SH-SY5Y (cell line): Measurements from ENCODE around the gene DMD.

ENCODE experiments used
- GATA2 ChIP-seq: IDR thresholded peaks from 2 replicates; pipeline ENCODE4 v1.6.1; 2011; ENCODE audit warnings: mild to moderate bottlenecking, low read depth, low read length
- GATA3 ChIP-seq: IDR thresholded peaks from 2 replicates; pipeline ENCODE4 v1.6.1; 2011; ENCODE audit warnings: low read depth, mild to moderate bottlenecking, low read length, moderate library complexity

- TF ChIP-seq GATA2 (no peak), GATA3 (no peak)
These were observed 666.2 kb downstream of the DMD start for GRCh38 chrX:32545101-32545500.
